ENCODE data around the gene ENAM. TPM values are rescaled to one million over a fixed set of nuclear protein-coding genes. Genes with fewer than 3 reads are reported as not detected.

The ENAM gene
- total and polyA plus RNA-seq, 10 of the 15 experiments (the other 5 are each of a cell fraction or from before 2014, with no cell fraction given) = 0.04 to 1.3 (median 0.21) TPM

- Histone ChIP-seq H3K9me3 (replicated peaks; ENCODE audit: control insufficient read depth, insufficient read depth, low read length) (no peaks in the 10 kb centered on the region), H3K9ac (ENCODE audit: control insufficient read depth, insufficient read depth, low read length) (no peak overlapping the region), H3K27me3 (replicated peaks in 1 of 2; ENCODE audit: control insufficient read depth in 2 of 2, insufficient read depth in 2 of 2, low read length in 1 of 2) (no peaks in the 10 kb centered on the region), H3K27ac (ENCODE audit: control insufficient read depth, insufficient read depth) (peak overlapping the region; percentile 65), H2AFZ (ENCODE audit: control insufficient read depth, low read depth, low read length) (no peak overlapping the region), H3K36me3 (ENCODE audit: control insufficient read depth in 2 of 2, insufficient read depth in 2 of 2, low read length in 1 of 2) (no peaks in the 10 kb centered on the region), H3K4me2 (ENCODE audit: control insufficient read depth, insufficient read depth) (peak overlapping the region; percentile 73), H3K4me1 (ENCODE audit: control insufficient read depth, insufficient read depth, low read length) (peaks cover 55% of the 10 kb centered on the region), H3K79me2 (ENCODE audit: control insufficient read depth, insufficient read depth, low read length) (no peaks in the 10 kb centered on the region), H4K20me1 (ENCODE audit: control insufficient read depth, insufficient read depth) (no peaks in the 10 kb centered on the region), H3K4me3 (0 out of 2 replicates have a peak overlapping the region, but pooled peaks have one; percentile 17)
- in situ Hi-C loops (cut with MboI) (loop anchor here (25.0 kb wide), 1 partner anchor 1616 kb away; no protein-coding TSS in a partner anchor), intact Hi-C loops (cut with micrococcal nuclease; ENCODE audit: unreplicated experiment) (loop anchor here (2.0 kb wide), 1 partner anchor 16 kb away; no protein-coding TSS in a partner anchor)
- ATAC-seq (peak; percentile 79), DNase-seq (ENCODE audit: low read depth, low spot score) (peak; percentile 63), FAIRE-seq (no peak)
- no TSS peak for BruUV-seq (replicated peaks)
- 0% methylated on average over 1 of the region's 1 CpG for WGBS (ENCODE audit: insufficient coverage, insufficient replicate concordance, low lambda C conversion rate, missing lambda C conversion rate)
- POLR2A ChIA-PET = interaction anchor here (0.6 to 3.3 kb wide), 6 partner anchors 11 to 69 kb away, joined by 3 to 28 read pairs (median 3); partner anchors contain the start of gene JCHAIN
- RAD21 ChIA-PET (ENCODE audit: unreplicated experiment) = interaction anchor here (0.8 to 3.9 kb wide), 11 partner anchors 11 to 324 kb away, joined by 3 to 44 read pairs (median 4); partner anchors contain the start of genes JCHAIN and UTP3
- CTCF ChIA-PET = interaction anchor here (0.7 to 2.9 kb wide), 10 partner anchors 9 to 331 kb away, joined by 3 to 15 read pairs (median 4); partner anchors contain the start of gene UTP3
- SMC1A ChIA-PET (ENCODE audit: uncharacterized antibody, unreplicated experiment) = interaction anchor here (0.5 to 12.8 kb wide), 13 partner anchors 11 to 1622 kb away, joined by 3 to 170 read pairs (median 6); partner anchors contain the start of genes JCHAIN and UTP3
- TF ChIP-seq RB1 (IDR thresholded peaks at IDR 0.05; ENCODE audit: borderline replicate concordance) (no peak), BCL3 (IDR thresholded peaks at IDR 0.05; ENCODE audit: borderline replicate concordance, insufficient read depth, low read depth, low read length, poor library complexity, severe bottlenecking) (peak; percentile 20), PAX5 (IDR thresholded peaks at IDR 0.05; ENCODE audit: borderline replicate concordance, low read depth, low read length) (peak; percentile 55; the same call in 1 of the 2 replicates), SMAD1 (IDR thresholded peaks at IDR 0.05; ENCODE audit: low read depth, partially characterized antibody) (no peak), TBL1XR1 (IDR thresholded peaks at IDR 0.05; ENCODE audit: low read depth, low read length) (peak; percentile 88), TCF7 (IDR thresholded peaks at IDR 0.05; ENCODE audit: borderline replicate concordance) (peak; percentile 54; the same call in 1 of the 2 replicates), KDM1A (IDR thresholded peaks at IDR 0.05; ENCODE audit: borderline replicate concordance) (no peak), SPI1 (IDR thresholded peaks at IDR 0.05; ENCODE audit: borderline replicate concordance, insufficient read depth, low read depth, low read length) (no peak), IKZF2 (IDR thresholded peaks at IDR 0.05) (peak; percentile 85 to 87), BHLHE40 (IDR thresholded peaks at IDR 0.05; ENCODE audit: borderline replicate concordance in 1 of 2, low read depth in 2 of 2, low read length in 1 of 2) (peak; percentile 83 to 87), DPF2 (IDR thresholded peaks at IDR 0.05) (peak; percentile 81), JUNB (IDR thresholded peaks at IDR 0.05) (peak; percentile 54), SREBF1 (IDR thresholded peaks at IDR 0.05; ENCODE audit: low read length) (no peak), FOXM1 (IDR thresholded peaks at IDR 0.05; ENCODE audit: low read depth, low read length) (peak; percentile 98)
- TF ChIP-seq, protein P1, sequence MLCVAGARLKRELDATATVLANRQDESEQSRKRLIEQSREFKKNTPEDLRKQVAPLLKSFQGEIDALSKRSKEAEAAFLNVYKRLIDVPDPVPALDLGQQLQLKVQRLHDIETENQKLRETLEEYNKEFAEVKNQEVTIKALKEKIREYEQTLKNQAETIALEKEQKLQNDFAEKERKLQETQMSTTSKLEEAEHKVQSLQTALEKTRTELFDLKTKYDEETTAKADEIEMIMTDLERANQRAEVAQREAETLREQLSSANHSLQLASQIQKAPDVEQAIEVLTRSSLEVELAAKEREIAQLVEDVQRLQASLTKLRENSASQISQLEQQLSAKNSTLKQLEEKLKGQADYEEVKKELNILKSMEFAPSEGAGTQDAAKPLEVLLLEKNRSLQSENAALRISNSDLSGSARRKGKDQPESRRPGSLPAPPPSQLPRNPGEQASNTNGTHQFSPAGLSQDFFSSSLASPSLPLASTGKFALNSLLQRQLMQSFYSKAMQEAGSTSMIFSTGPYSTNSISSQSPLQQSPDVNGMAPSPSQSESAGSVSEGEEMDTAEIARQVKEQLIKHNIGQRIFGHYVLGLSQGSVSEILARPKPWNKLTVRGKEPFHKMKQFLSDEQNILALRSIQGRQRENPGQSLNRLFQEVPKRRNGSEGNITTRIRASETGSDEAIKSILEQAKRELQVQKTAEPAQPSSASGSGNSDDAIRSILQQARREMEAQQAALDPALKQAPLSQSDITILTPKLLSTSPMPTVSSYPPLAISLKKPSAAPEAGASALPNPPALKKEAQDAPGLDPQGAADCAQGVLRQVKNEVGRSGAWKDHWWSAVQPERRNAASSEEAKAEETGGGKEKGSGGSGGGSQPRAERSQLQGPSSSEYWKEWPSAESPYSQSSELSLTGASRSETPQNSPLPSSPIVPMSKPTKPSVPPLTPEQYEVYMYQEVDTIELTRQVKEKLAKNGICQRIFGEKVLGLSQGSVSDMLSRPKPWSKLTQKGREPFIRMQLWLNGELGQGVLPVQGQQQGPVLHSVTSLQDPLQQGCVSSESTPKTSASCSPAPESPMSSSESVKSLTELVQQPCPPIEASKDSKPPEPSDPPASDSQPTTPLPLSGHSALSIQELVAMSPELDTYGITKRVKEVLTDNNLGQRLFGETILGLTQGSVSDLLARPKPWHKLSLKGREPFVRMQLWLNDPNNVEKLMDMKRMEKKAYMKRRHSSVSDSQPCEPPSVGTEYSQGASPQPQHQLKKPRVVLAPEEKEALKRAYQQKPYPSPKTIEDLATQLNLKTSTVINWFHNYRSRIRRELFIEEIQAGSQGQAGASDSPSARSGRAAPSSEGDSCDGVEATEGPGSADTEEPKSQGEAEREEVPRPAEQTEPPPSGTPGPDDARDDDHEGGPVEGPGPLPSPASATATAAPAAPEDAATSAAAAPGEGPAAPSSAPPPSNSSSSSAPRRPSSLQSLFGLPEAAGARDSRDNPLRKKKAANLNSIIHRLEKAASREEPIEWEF (IDR thresholded peaks at IDR 0.05; ENCODE audit: insufficient replicate concordance, low read depth, low read length) = no peak
These were observed 49.9 kb downstream of the ENAM start for GRCh38 chr4:70678383-70678999.

Measured in GM12878 (cell line).